C4-2B (cell line): ENCODE results near the gene PPM1D.

Source experiments
- CTCF ChIP-seq: fragments of 450-650 bp; conservative IDR thresholded peaks from 2 replicates; pipeline ENCODE4 v1.5.1; 2017; ENCODE audit warnings: mild to moderate bottlenecking
- ZFX ChIP-seq: fragments of 450-650 bp; IDR thresholded peaks from 2 replicates; pipeline ENCODE4 v1.6.1; 2017

- TF ChIP-seq CTCF (no peak), ZFX (no peak)
Observed at GRCh38 chr17:60618080-60618479, 18.1 kb downstream of the PPM1D start.
